Uterus (tissue), 2 donors: ENCODE data around the gene DROSHA.

Experiments used
- CTCF ChIP-seq, 4 experiments: fragments of 200-600 bp in 2 of 4; fragments of 450-650 bp in 2 of 4; sonication (generic) in 2 of 4; IDR thresholded peaks; one replicate each; pipeline ENCODE4 v1.5.1; 2016 to 2019; ENCODE audit warnings: antibody characterized with exemption in 4 of 4, mild to moderate bottlenecking in 2 of 4, moderate library complexity in 1 of 4
- POLR2A ChIP-seq, 2 donors: fragments of 450-650 bp; IDR thresholded peaks; one replicate each; pipeline ENCODE4 v1.6.1; 2016; ENCODE audit warnings: antibody characterized with exemption in 2 of 2, mild to moderate bottlenecking in 1 of 2, moderate library complexity in 1 of 2

- TF ChIP-seq POLR2A (IDR thresholded peaks at IDR 0.05) (no peak), CTCF (IDR thresholded peaks at IDR 0.05) (no peak)
Measured at GRCh38 chr5:31500256-31500655, 31.6 kb downstream of the DROSHA start.
